SU-DHL-6 (cell line): Measurements from ENCODE around the gene ZNF91.

Experiments
- H2AFZ ChIP-seq: fragments of 200-600 bp; sonication (generic); 2 replicates; pipeline ENCODE4 v1.6.1; 2014; ENCODE audit warnings: low read depth, mild to moderate bottlenecking, moderate library complexity, mixed read lengths, antibody characterized with exemption, low read length; ENCODE audit not compliant: severe bottlenecking
- H3F3A ChIP-seq: fragments of 200-600 bp; shearing (Covaris generic); 2 replicates; pipeline ENCODE4 v1.6.0; 2016; ENCODE audit warnings: antibody characterized with exemption, mild to moderate bottlenecking; ENCODE audit not compliant: insufficient read depth
- H3K27ac ChIP-seq: fragments of 200-600 bp; sonication (generic); 2 replicates; pipeline ENCODE4 v1.5.1; 2016; ENCODE audit warnings: low read depth, mild to moderate bottlenecking, low read length, moderate library complexity, mixed read lengths
- H3K27me3 ChIP-seq: fragments of 200-600 bp; sonication (generic), shearing (Covaris generic); 2 replicates; pipeline ENCODE4 v1.6.0; 2014; ENCODE audit warnings: mild to moderate bottlenecking, low read length
- H3K36me3 ChIP-seq: fragments of 200-600 bp; sonication (generic); 2 replicates; pipeline ENCODE4 v1.6.1; 2014; ENCODE audit warnings: mild to moderate bottlenecking, low read length, mixed read lengths
- H3K4me2 ChIP-seq: fragments of 300-600, 200-600 bp; shearing (Covaris generic), sonication (generic); 2 replicates; pipeline ENCODE4 v1.6.0; 2014; ENCODE audit warnings: low read length, low read depth, mild to moderate bottlenecking; ENCODE audit not compliant: poor library complexity, severe bottlenecking
- H3K4me3 ChIP-seq: fragments of 200-600 bp; sonication (generic); 2 replicates; pipeline ENCODE4 v1.5.1; 2014; ENCODE audit warnings: antibody characterized with exemption, low read length, mild to moderate bottlenecking, mixed read lengths; ENCODE audit not compliant: insufficient read depth, poor library complexity, severe bottlenecking
- H3K79me2 ChIP-seq: fragments of 200-600 bp; sonication (generic); 2 replicates; pipeline ENCODE4 v1.6.1; 2014; ENCODE audit warnings: mild to moderate bottlenecking, low read length, moderate library complexity; ENCODE audit not compliant: insufficient read depth
- H3K9ac ChIP-seq: fragments of 200-600 bp; sonication (generic); 2 replicates; pipeline ENCODE4 v1.7.0; 2014; ENCODE audit warnings: mild to moderate bottlenecking, low read length
- H3K9me2 ChIP-seq: fragments of 200-600 bp; sonication (generic); replicated peaks from 2 replicates; pipeline ENCODE4 v1.6.1; 2014; ENCODE audit warnings: low read length; ENCODE audit not compliant: insufficient read depth
- H3K9me3 ChIP-seq: fragments of 200-600 bp; sonication (generic); 2 replicates; pipeline ENCODE4 v1.6.1; 2014; ENCODE audit warnings: low read length, mixed read lengths; ENCODE audit not compliant: insufficient read depth
- H4K20me1 ChIP-seq: fragments of 200-600 bp; sonication (generic); 2 replicates; pipeline ENCODE4 v1.6.1; 2014; ENCODE audit warnings: low read depth, mild to moderate bottlenecking, antibody characterized with exemption, low read length, moderate library complexity, mixed read lengths
- CTCF ChIP-seq: fragments of 200-600 bp; sonication (generic); IDR thresholded peaks from one replicate; pipeline ENCODE4 v1.5.1; 2017; ENCODE audit warnings: antibody characterized with exemption, mild to moderate bottlenecking, low read length, moderate library complexity; ENCODE audit not compliant: insufficient read depth, poor library complexity, severe bottlenecking
- EZH2phosphoT487 ChIP-seq: fragments of 200-600 bp; sonication (generic), shearing (Covaris generic); conservative IDR thresholded peaks from 2 replicates; pipeline ENCODE4 v1.6.1; 2018; ENCODE audit warnings: mild to moderate bottlenecking, antibody characterized with exemption, low read length, moderate library complexity, mixed read lengths

ZNF91 gene

GRCh38 chr19:23318143-23318542 lies 77.1 kb downstream of the ZNF91 start:
- Histone ChIP-seq H3K36me3 (no peaks in the 10 kb centered on the region), H3K9ac (no peak overlapping the region), H3K9me2 (no peaks in the 10 kb centered on the region), H3F3A (no peaks in the 10 kb centered on the region), H3K4me3 (no peak overlapping the region), H4K20me1 (no peaks in the 10 kb centered on the region), H3K9me3 (no peaks in the 10 kb centered on the region), H3K27me3 (no peaks in the 10 kb centered on the region), H3K27ac (no peak overlapping the region), H3K79me2 (no peaks in the 10 kb centered on the region), H2AFZ (no peak overlapping the region), H3K4me2 (no peak overlapping the region)
- no peak for TF ChIP-seq EZH2phosphoT487
- TF ChIP-seq CTCF: no peak

GRCh38 chr19:23315286-23315685 lies 80.0 kb downstream of the ZNF91 start:
- H3K27ac ChIP-seq: no peak overlapping the region
- H3K79me2 ChIP-seq: no peaks in the 10 kb centered on the region
- no peak for TF ChIP-seq CTCF
- TF ChIP-seq EZH2phosphoT487: no peak
- no peaks in the 10 kb centered on the region for H4K20me1 ChIP-seq
- H3K4me3 ChIP-seq: no peak overlapping the region
- no peaks in the 10 kb centered on the region for H3K27me3 ChIP-seq
- no peaks in the 10 kb centered on the region for H3K9me3 ChIP-seq
- H3K36me3 ChIP-seq: no peaks in the 10 kb centered on the region
- H3K4me2 ChIP-seq: no peak overlapping the region
- no peaks in the 10 kb centered on the region for H3F3A ChIP-seq
- H3K9ac ChIP-seq: no peak overlapping the region
- no peaks in the 10 kb centered on the region for H3K9me2 ChIP-seq
- H2AFZ ChIP-seq: no peak overlapping the region

GRCh38 chr19:23314505-23315251 lies 80.6 kb downstream of the ZNF91 start:
- Histone ChIP-seq H3K36me3 (no peaks in the 10 kb centered on the region), H3K4me2 (no peak overlapping the region), H2AFZ (no peak overlapping the region), H3K9me3 (no peaks in the 10 kb centered on the region), H3K9ac (no peak overlapping the region), H4K20me1 (no peaks in the 10 kb centered on the region), H3K79me2 (no peaks in the 10 kb centered on the region), H3K9me2 (no peaks in the 10 kb centered on the region), H3K27ac (no peak overlapping the region), H3F3A (no peaks in the 10 kb centered on the region), H3K4me3 (no peak overlapping the region), H3K27me3 (no peaks in the 10 kb centered on the region)
- TF ChIP-seq EZH2phosphoT487 (no peak), CTCF (no peak)
